WTC11 (cell line): ENCODE results near the gene HAPSTR1. TPM values are rescaled to one million over a fixed set of nuclear protein-coding genes. Genes with fewer than 3 reads are reported as not detected.

Experiments
- ATAC-seq: fragments of 200-7000 bp; cut with Tn5 transposase; 2 replicates; pipeline ENCODE4 v1.10.0; 2021; ENCODE audit warnings: mild to moderate bottlenecking, moderate library complexity
- CTCF ChIA-PET: fragments of 300-600 bp; sonication (Branson Sonifier 250); formaldehyde crosslinking; loops from one replicate; lab custom pipeline; 2021; ENCODE audit warnings: antibody characterized with exemption; lab: Charles Lee
- POLR2A ChIA-PET: fragments of 350-600 bp; sonication (Branson Sonifier 250); formaldehyde crosslinking; loops from one replicate; lab custom pipeline; 2021; ENCODE audit warnings: antibody characterized with exemption; lab: Charles Lee
- DNase-seq: peaks from one replicate; pipeline ENCODE4 v3.0.0; 2021; ENCODE audit warnings: low spot score
- H3K27ac Mint-ChIP-seq: 2 replicates; pipeline ENCODE4 v1.8.0; 2021; ENCODE audit warnings: mixed read lengths
- H3K27me3 Mint-ChIP-seq: 2 replicates; pipeline ENCODE4 v1.8.0; 2021; ENCODE audit warnings: low read depth, mild to moderate bottlenecking, moderate library complexity, mixed read lengths
- H3K36me3 Mint-ChIP-seq: 2 replicates; pipeline ENCODE4 v1.8.0; 2021; ENCODE audit warnings: mixed read lengths
- H3K4me1 Mint-ChIP-seq: 2 replicates; pipeline ENCODE4 v1.8.0; 2022; ENCODE audit warnings: mixed read lengths
- H3K4me3 Mint-ChIP-seq: 2 replicates; pipeline ENCODE4 v1.8.0; 2021; ENCODE audit warnings: mild to moderate bottlenecking, moderate library complexity, mixed read lengths
- H3K9me3 Mint-ChIP-seq: 2 replicates; pipeline ENCODE4 v1.8.0; 2021; ENCODE audit warnings: mixed read lengths
- CDX4 ChIP-seq: fragments of 250-450 bp; sonication (Bioruptor Pico); IDR thresholded peaks from 2 replicates; pipeline ENCODE4 v1.9.0; 2021; ENCODE audit warnings: moderate library complexity, mild to moderate bottlenecking, inconsistent platforms, borderline replicate concordance
- ETV6 ChIP-seq: sonication (generic); formaldehyde crosslinking; IDR thresholded peaks from 2 replicates; pipeline ENCODE4 v1.8.1; 2022; ENCODE audit warnings: mild to moderate bottlenecking, missing genetic modification reagents
- HMGXB4 ChIP-seq: sonication (generic); formaldehyde crosslinking; IDR thresholded peaks from 2 replicates; pipeline ENCODE4 v1.8.1; 2023; ENCODE audit warnings: mild to moderate bottlenecking, moderate library complexity, missing genetic modification reagents
- JAZF1 ChIP-seq: fragments of 250-450 bp; sonication (Bioruptor Pico); IDR thresholded peaks from 2 replicates; pipeline ENCODE4 v1.9.0; 2021; ENCODE audit warnings: moderate library complexity, mild to moderate bottlenecking, inconsistent platforms
- NR3C1 ChIP-seq: sonication (generic); formaldehyde crosslinking; conservative IDR thresholded peaks from 2 replicates; pipeline ENCODE4 v1.8.1; 2023; ENCODE audit warnings: low read depth, mild to moderate bottlenecking, missing genetic modification reagents
- SMAD4 ChIP-seq: sonication (generic); formaldehyde crosslinking; IDR thresholded peaks from 2 replicates; pipeline ENCODE4 v1.8.0; 2022; ENCODE audit warnings: mild to moderate bottlenecking, missing genetic modification reagents
- ZNF512 ChIP-seq: sonication (generic); formaldehyde crosslinking; IDR thresholded peaks from 2 replicates; pipeline ENCODE4 v1.8.1; 2022; ENCODE audit warnings: missing genetic modification reagents, borderline replicate concordance
- ZNF532 ChIP-seq: fragments of 250-450 bp; sonication (Bioruptor Pico); IDR thresholded peaks from 2 replicates; pipeline ENCODE4 v1.9.0; 2021; ENCODE audit warnings: mild to moderate bottlenecking, borderline replicate concordance
- total RNA-seq: library from RNA; stranded (reverse); gene quantifications from 3 replicates; pipeline ENCODE4 v1.2.3, GENCODE V29; 2021
- TF ChIP-seq, protein P1 (sequence below): sonication (generic); formaldehyde crosslinking; IDR thresholded peaks from 2 replicates; pipeline ENCODE4 v1.8.0; 2022; ENCODE audit warnings: mild to moderate bottlenecking, missing genetic modification reagents
- TF ChIP-seq, protein P2 (sequence below): sonication (generic); formaldehyde crosslinking; IDR thresholded peaks from 2 replicates; pipeline ENCODE4 v1.8.1; 2022; ENCODE audit warnings: mild to moderate bottlenecking, moderate library complexity, missing genetic modification reagents
- TF ChIP-seq, protein P3 (sequence below): fragments of 200-600 bp; IDR thresholded peaks from 2 replicates; pipeline ENCODE4 v1.8.0; 2022; ENCODE audit warnings: antibody characterized with exemption
- TF ChIP-seq, protein P4 (sequence below): fragments of 250-450 bp; sonication (Bioruptor Pico); IDR thresholded peaks from 2 replicates; pipeline ENCODE4 v1.9.0; 2021; ENCODE audit warnings: mild to moderate bottlenecking
- TF ChIP-seq, protein P5 (sequence below): fragments of 250-450 bp; sonication (Bioruptor Pico); conservative IDR thresholded peaks from 2 replicates; pipeline ENCODE4 v1.9.0; 2021; ENCODE audit warnings: mild to moderate bottlenecking
- TF ChIP-seq, protein P6 (sequence below): sonication (generic); formaldehyde crosslinking; IDR thresholded peaks from 2 replicates; pipeline ENCODE4 v1.8.1; 2023; ENCODE audit warnings: mild to moderate bottlenecking, missing genetic modification reagents, moderate library complexity

Gene HAPSTR1
- total RNA-seq, 1 experiment from 2014 or later: 54.3 TPM

DNA sequence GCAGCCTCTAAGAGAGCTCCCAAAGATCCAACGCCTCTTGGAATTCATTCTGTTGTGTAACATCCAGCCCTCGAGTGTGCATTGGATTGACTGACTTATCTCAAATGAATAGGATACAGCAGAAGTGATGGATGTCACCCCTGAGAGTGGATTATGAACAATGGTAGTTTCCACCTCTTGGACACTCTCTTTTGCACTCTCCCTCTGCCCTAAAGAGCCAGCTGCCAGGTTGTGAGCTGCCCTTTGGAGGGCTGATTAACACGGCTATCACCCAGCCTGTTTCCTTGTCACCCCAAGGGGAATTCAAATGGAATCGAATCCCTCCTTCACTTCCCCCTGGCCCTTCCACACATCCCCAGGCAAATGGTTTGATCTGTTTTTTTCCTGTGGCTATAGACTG lies 21.2 kb upstream of the HAPSTR1 start (continued):
- TF ChIP-seq, protein P1, sequence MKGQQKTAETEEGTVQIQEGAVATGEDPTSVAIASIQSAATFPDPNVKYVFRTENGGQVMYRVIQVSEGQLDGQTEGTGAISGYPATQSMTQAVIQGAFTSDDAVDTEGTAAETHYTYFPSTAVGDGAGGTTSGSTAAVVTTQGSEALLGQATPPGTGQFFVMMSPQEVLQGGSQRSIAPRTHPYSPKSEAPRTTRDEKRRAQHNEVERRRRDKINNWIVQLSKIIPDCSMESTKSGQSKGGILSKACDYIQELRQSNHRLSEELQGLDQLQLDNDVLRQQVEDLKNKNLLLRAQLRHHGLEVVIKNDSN (CRISPR knock-in tag): no peak
- TF ChIP-seq, protein P2, sequence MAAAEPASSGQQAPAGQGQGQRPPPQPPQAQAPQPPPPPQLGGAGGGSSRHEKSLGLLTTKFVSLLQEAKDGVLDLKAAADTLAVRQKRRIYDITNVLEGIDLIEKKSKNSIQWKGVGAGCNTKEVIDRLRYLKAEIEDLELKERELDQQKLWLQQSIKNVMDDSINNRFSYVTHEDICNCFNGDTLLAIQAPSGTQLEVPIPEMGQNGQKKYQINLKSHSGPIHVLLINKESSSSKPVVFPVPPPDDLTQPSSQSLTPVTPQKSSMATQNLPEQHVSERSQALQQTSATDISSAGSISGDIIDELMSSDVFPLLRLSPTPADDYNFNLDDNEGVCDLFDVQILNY (CRISPR knock-in tag): no peak
- TF ChIP-seq SMAD4 (CRISPR knock-in tag): no peak

DNA sequence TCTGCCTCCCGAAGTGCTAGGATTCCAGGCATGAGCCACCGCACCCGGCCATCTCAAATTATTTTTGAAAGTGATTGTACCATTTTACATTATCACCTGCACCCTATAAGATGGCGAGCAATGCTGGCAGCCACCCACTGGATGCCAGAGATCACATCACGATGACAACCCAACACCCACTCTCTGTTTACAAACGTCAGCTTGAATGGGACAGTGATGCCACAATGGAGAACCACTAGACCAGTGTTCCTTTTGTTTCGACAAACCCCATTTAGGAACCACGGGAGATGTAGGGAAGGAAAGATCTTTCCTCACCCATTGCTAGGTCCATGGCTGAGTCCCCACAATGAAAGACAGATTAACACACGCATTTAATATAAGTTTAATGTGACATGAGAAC lies 20.1 kb upstream of the HAPSTR1 start:
- Mint-ChIP-seq H3K36me3 (no peaks in the 10 kb centered on the region), H3K27me3 (0 out of 2 replicates have a peak, but pooled peaks cover under 1% of the 10 kb centered on the region), H3K4me1 (no peaks in the 10 kb centered on the region), H3K9me3 (no peaks in the 10 kb centered on the region), H3K4me3 (no peak overlapping the region), H3K27ac (no peak overlapping the region)
- ChIA-PET CTCF (interaction anchor here (1.2 kb wide), 1 partner anchor 21 kb away, joined by 4 read pairs; no protein-coding TSS in a partner anchor), POLR2A (no interaction called here)
- ATAC-seq (no peak), DNase-seq (no peak)
- TF ChIP-seq JAZF1 (CRISPR knock-in tag): no peak
- no peak for TF ChIP-seq HMGXB4
- TF ChIP-seq, protein P1 (CRISPR knock-in tag): no peak
- TF ChIP-seq CDX4 (CRISPR knock-in tag): no peak
- TF ChIP-seq, protein P3, sequence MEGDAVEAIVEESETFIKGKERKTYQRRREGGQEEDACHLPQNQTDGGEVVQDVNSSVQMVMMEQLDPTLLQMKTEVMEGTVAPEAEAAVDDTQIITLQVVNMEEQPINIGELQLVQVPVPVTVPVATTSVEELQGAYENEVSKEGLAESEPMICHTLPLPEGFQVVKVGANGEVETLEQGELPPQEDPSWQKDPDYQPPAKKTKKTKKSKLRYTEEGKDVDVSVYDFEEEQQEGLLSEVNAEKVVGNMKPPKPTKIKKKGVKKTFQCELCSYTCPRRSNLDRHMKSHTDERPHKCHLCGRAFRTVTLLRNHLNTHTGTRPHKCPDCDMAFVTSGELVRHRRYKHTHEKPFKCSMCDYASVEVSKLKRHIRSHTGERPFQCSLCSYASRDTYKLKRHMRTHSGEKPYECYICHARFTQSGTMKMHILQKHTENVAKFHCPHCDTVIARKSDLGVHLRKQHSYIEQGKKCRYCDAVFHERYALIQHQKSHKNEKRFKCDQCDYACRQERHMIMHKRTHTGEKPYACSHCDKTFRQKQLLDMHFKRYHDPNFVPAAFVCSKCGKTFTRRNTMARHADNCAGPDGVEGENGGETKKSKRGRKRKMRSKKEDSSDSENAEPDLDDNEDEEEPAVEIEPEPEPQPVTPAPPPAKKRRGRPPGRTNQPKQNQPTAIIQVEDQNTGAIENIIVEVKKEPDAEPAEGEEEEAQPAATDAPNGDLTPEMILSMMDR: no peak
- TF ChIP-seq, protein P4, sequence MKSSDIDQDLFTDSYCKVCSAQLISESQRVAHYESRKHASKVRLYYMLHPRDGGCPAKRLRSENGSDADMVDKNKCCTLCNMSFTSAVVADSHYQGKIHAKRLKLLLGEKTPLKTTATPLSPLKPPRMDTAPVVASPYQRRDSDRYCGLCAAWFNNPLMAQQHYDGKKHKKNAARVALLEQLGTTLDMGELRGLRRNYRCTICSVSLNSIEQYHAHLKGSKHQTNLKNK (CRISPR knock-in tag): no peak
- no peak for TF ChIP-seq ZNF512
- TF ChIP-seq SMAD4 (CRISPR knock-in tag): no peak
- TF ChIP-seq, protein P5, sequence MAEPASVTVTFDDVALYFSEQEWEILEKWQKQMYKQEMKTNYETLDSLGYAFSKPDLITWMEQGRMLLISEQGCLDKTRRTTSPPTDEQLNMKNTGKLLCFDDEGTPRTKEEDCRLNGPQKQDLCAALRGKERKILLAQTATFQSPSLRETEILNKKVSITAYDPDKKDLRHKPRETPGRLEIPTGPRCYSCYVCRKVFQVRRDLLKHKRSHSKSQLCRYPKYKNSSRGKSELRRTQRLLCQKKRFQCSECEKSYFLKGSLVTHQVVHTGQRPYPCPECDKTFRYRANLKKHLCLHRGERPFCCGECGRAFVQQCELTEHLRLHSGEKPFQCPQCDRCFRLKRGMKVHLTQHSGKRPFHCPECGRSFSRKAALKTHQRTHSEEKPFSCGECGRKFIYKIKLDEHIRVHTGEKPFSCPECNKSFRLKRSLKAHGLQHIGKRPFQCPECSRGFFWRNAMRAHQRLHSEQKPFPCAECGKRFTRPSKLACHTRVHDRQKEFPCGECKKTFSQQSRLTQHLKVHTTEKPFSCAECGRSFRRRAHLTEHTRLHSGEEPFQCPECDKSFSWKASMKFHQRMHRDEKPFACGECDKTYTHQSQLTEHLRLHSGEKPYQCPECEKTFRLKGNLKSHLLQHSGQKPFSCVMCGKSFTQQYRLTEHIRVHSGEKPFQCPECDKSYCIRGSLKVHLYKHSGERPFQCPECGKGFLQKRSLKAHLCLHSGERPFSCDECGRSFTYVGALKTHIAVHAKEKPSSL: no peak
- TF ChIP-seq ETV6 (CRISPR knock-in tag): no peak
- no peak for TF ChIP-seq ZNF532 (CRISPR knock-in tag)
- TF ChIP-seq NR3C1: no peak
- TF ChIP-seq, protein P6, sequence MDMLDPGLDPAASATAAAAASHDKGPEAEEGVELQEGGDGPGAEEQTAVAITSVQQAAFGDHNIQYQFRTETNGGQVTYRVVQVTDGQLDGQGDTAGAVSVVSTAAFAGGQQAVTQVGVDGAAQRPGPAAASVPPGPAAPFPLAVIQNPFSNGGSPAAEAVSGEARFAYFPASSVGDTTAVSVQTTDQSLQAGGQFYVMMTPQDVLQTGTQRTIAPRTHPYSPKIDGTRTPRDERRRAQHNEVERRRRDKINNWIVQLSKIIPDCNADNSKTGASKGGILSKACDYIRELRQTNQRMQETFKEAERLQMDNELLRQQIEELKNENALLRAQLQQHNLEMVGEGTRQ (CRISPR knock-in tag): no peak
